Transverse colon (tissue), 4 donors: Measurements from ENCODE around the gene IHH. TPM values are rescaled to one million over a fixed set of nuclear protein-coding genes. Genes with fewer than 3 reads are reported as not detected.

Source experiments
- DNase-seq: peaks from one replicate; pipeline ENCODE4 v3.0.0-alpha.2; 2019
- H3K27ac ChIP-seq, 4 donors: fragments of 200-600 bp; sonication (generic); 2 replicates each; pipeline ENCODE4 v1.5.1; 2016 to 2018; ENCODE audit warnings: inconsistent platforms in 4 of 4
- H3K27me3 ChIP-seq: fragments of 200-600 bp; sonication (generic); 2 replicates; pipeline ENCODE4 v1.5.1; 2017; ENCODE audit warnings: inconsistent platforms
- H3K36me3 ChIP-seq, 4 donors: fragments of 200-600 bp; sonication (generic); 2 replicates each; pipeline ENCODE4 v1.5.1; 2017 to 2019; ENCODE audit warnings: inconsistent platforms in 4 of 4
- H3K4me1 ChIP-seq, 4 donors: fragments of 200-600 bp; sonication (generic); 2 replicates each; pipeline ENCODE4 v1.5.1; 2017 to 2020; ENCODE audit warnings: inconsistent platforms in 4 of 4
- H3K4me3 ChIP-seq, 4 donors: fragments of 200-600 bp; sonication (generic); 1 replicate in 1 of 4; 2 replicates in 3 of 4; pipeline versions ENCODE4 v1.5.1 to v1.6.1; 2017 to 2019; ENCODE audit warnings: inconsistent platforms in 4 of 4
- H3K9me3 ChIP-seq, 2 donors: fragments of 200-600 bp; sonication (generic); 2 replicates each; pipeline ENCODE4 v1.5.1; 2017 to 2019; ENCODE audit warnings: inconsistent platforms in 2 of 2
- EP300 ChIP-seq: sonication (generic); formaldehyde crosslinking; IDR thresholded peaks from one replicate; pipeline ENCODE4 v1.6.1; 2017; ENCODE audit warnings: antibody characterized with exemption, low read depth
- POLR2A ChIP-seq: fragments of 450-650 bp; IDR thresholded peaks from one replicate; pipeline ENCODE4 v1.6.1; 2016; ENCODE audit warnings: antibody characterized with exemption, mild to moderate bottlenecking, moderate library complexity
- POLR2AphosphoS5 ChIP-seq, 3 donors: sonication (generic); formaldehyde crosslinking; IDR thresholded peaks; one replicate each; pipeline ENCODE4 v1.6.1; 2016; ENCODE audit warnings: antibody characterized with exemption in 3 of 3
- WGBS, 2 donors: methylation state at CpG; one replicate each; pipeline ENCODE4 v1.1.5; 2018; ENCODE audit warnings: low coverage in 1 of 2; 5-methylcytosine and 5-hydroxymethylcytosine counted together
- in situ Hi-C, 4 donors: fragments of 200-750 bp; cut with MboI; loops; one replicate each; pipeline versions ENCODE4 v1.15.0 to v1.15.1; 2017; ENCODE audit warnings: low sequenced_read_pairs in 3 of 4, low pct_ligation_motif_present in 1 of 4, low pct_unique_long_range_greater_than_20kb in 1 of 4
- intact Hi-C: fragments of 100-400 bp; cut with DNase I; formaldehyde crosslinking; loops from one replicate; pipeline ENCODE4 v1.15.1; 2023; ENCODE audit warnings: low total_unique reads
- total RNA-seq, 4 donors: library from RNA; depleted of rRNA; stranded (reverse); fragments of >200 nt; gene quantifications; one replicate each; pipeline ENCODE4 v1.1.0, GENCODE V29; 2016
- TF ChIP-seq, protein P1 (sequence below), 5 experiments: fragments of 200-600 bp in 3 of 5; fragments of 450-650 bp in 2 of 5; sonication (generic) in 3 of 5; IDR thresholded peaks; 1 replicate in 2 of 5; 2 replicates in 3 of 5; pipeline ENCODE4 v1.5.1; 2016 to 2017; ENCODE audit warnings: antibody characterized with exemption in 5 of 5, inconsistent platforms in 3 of 5, mild to moderate bottlenecking in 2 of 5, moderate library complexity in 1 of 5

IHH gene
- total RNA-seq, 4 donors from 2014 or later = 21.1 to 67.4 (median 65.5) TPM

DNA sequence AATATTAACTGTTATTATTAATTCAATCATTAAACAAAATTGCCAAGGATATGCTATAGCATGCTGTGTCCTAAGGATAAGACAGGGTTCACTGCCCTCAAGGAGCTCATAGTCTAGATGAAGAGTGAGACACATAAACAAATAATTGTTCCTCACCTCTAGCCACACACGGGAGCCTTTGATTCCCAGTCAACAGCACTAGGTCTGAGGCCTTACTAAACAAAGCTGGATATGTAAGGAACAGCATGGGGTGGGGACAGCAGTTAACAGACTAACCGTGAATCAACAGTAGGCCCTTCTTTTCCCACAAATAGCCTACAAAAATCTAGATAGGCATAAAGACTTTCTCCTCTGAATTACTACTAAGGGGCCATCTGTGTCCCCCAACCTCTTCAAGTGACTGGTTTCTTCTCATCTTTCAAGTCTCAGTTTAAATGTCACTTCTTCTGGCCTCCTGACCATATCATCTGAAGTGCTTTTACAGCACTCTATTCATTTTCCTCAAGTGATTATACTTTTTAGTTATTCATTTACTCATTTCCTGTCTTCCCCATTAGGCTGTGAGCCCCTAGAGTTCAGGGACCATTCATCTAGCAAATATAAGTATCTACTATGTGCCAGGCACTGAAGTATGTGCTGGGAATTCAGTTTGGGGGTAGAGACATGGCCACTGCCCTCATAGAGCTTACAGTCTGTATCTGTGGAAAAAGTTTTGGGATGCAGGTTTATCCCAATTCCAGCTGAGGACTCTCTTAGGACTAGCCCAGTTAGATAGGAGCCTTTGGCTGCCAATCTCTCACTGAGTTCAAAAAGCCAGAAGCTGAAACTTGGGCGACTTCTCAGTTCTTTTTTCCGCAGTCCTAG, 29.9 kb upstream of the IHH start:
- 41 to 63% methylated on average over 4 of the region's 4 CpGs for WGBS, 2 donors
- Histone ChIP-seq H3K4me1 (peaks cover 0 to 5% (median 2%) of the 10 kb centered on the region in 4 donors), H3K27ac (no peak overlapping the region), H3K4me3 (no peak overlapping the region), H3K9me3 (no peaks in the 10 kb centered on the region), H3K36me3 (peaks cover 0 to 2% (median 0%) of the 10 kb centered on the region in 4 donors), H3K27me3 (no peaks in the 10 kb centered on the region)
- DNase-seq = no peak
- in situ Hi-C loops = no loop called here
- no peak for TF ChIP-seq POLR2AphosphoS5 (IDR thresholded peaks at IDR 0.05)
- TF ChIP-seq, protein P1, sequence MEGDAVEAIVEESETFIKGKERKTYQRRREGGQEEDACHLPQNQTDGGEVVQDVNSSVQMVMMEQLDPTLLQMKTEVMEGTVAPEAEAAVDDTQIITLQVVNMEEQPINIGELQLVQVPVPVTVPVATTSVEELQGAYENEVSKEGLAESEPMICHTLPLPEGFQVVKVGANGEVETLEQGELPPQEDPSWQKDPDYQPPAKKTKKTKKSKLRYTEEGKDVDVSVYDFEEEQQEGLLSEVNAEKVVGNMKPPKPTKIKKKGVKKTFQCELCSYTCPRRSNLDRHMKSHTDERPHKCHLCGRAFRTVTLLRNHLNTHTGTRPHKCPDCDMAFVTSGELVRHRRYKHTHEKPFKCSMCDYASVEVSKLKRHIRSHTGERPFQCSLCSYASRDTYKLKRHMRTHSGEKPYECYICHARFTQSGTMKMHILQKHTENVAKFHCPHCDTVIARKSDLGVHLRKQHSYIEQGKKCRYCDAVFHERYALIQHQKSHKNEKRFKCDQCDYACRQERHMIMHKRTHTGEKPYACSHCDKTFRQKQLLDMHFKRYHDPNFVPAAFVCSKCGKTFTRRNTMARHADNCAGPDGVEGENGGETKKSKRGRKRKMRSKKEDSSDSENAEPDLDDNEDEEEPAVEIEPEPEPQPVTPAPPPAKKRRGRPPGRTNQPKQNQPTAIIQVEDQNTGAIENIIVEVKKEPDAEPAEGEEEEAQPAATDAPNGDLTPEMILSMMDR (IDR thresholded peaks at IDR 0.05) = no peak
- TF ChIP-seq POLR2A = no peak
- no peak for TF ChIP-seq EP300
- intact Hi-C loops = no loop called here

DNA sequence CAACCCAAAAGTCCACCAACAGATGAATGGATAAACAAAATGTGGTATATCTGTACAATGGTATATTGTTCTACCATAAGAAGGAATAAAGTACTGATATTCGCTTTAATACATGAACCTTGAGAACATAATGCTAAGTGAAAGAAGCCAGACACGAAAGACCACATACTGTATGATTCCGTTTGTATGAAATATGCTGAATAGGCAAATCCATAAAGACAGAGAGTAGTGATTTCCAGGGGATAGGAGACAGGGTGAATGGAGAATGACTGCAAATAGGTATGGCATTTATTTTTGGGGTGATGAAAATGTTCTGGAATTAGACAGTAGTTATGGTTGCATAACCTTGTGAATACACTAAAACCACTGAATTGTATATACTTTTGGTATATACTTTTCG, 28.6 kb upstream of the IHH start:
- H3K9me3 ChIP-seq = no peaks in the 10 kb centered on the region
- no peak for DNase-seq
- no peak overlapping the region for H3K27ac ChIP-seq
- peaks cover 0 to 2% (median 0%) of the 10 kb centered on the region in 4 donors for H3K36me3 ChIP-seq
- peaks cover 0 to 4% (median 0%) of the 10 kb centered on the region in 4 donors for H3K4me1 ChIP-seq
- TF ChIP-seq POLR2AphosphoS5 (IDR thresholded peaks at IDR 0.05) = no peak
- TF ChIP-seq, protein P1 (IDR thresholded peaks at IDR 0.05) = no peak
- H3K27me3 ChIP-seq = no peaks in the 10 kb centered on the region
- WGBS, 2 donors = 98 to 100% methylated on average over 4 of the region's 4 CpGs
- intact Hi-C loops = no loop called here
- H3K4me3 ChIP-seq = no peak overlapping the region
- in situ Hi-C loops = no loop called here

DNA sequence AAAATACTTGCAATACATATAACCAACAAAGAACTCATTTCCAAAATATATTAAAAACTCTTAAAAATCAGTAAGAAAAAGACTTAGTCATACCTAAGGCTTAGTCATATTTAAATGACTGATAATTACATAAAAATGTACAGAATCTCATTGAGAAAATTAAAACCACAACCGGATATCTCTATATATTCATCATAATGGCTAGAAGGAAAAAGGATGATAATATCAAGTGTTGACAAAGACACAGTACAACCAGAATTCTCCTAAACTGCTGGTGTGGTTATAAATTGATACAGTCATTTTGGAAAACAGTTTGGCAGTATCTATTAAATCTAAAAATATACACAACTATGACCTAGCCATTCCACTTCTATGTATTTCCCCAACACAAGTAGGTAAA, 27.1 kb upstream of the IHH start:
- WGBS, 2 donors = 88 to 100% methylated on average over 1 of the region's 1 CpG
- in situ Hi-C loops = no loop called here
- TF ChIP-seq EP300 = no peak
- TF ChIP-seq, protein P1 (IDR thresholded peaks at IDR 0.05) = no peak
- TF ChIP-seq POLR2AphosphoS5 (IDR thresholded peaks at IDR 0.05) = no peak
- no peak for TF ChIP-seq POLR2A
- intact Hi-C loops = no loop called here
- Histone ChIP-seq H3K27me3 (no peaks in the 10 kb centered on the region), H3K4me1 (peaks cover 0 to 9% (median 5%) of the 10 kb centered on the region in 4 donors), H3K27ac (no peak overlapping the region), H3K4me3 (no peak overlapping the region), H3K9me3 (no peaks in the 10 kb centered on the region), H3K36me3 (peaks cover 0 to 2% (median 0%) of the 10 kb centered on the region in 4 donors)
- no peak for DNase-seq

DNA sequence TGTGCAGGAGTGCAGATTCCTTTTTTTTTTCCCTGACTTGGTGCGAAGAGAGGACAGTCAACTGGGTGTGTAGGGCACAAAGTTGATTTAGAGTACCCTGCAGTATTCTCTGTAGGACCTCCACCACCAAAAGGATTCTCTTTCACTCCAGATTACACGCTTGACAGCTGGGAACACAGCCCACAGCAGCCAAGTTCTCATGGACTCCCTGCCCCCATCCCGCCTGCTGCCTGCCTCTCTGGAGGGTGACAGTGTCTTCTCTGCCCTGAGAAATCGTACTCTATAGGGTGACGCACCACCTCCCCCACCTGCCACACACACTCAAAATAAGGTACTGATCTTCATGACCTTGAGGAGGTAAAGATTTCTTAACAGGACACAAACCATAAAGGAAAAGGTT, 26.6 kb upstream of the IHH start:
- no peaks in the 10 kb centered on the region for H3K9me3 ChIP-seq
- TF ChIP-seq POLR2AphosphoS5 (IDR thresholded peaks at IDR 0.05) (no peak), POLR2A (no peak), EP300 (no peak)
- TF ChIP-seq, protein P1 (IDR thresholded peaks at IDR 0.05) = no peak
- no peak overlapping the region for H3K27ac ChIP-seq
- WGBS, 2 donors = 90 to 92% methylated on average over 2 to 5 of the region's 5 CpGs
- in situ Hi-C loops = no loop called here
- peaks cover 4 to 14% (median 10%) of the 10 kb centered on the region in 4 donors for H3K4me1 ChIP-seq
- no peaks in the 10 kb centered on the region for H3K27me3 ChIP-seq
- H3K36me3 ChIP-seq = peaks cover 0 to 2% (median 0%) of the 10 kb centered on the region in 4 donors
- intact Hi-C loops = no loop called here
- H3K4me3 ChIP-seq = no peak overlapping the region
- no peak for DNase-seq
